IPS DF 4.7 (cell line): ENCODE data around the gene ICE2.

Source experiments
- DNase-seq: peaks from one replicate; pipeline ENCODE4 v3.0.0-alpha.2; 2013; ENCODE audit warnings: low spot score; ENCODE audit errors: extremely low read depth

ICE2 gene

DNA sequence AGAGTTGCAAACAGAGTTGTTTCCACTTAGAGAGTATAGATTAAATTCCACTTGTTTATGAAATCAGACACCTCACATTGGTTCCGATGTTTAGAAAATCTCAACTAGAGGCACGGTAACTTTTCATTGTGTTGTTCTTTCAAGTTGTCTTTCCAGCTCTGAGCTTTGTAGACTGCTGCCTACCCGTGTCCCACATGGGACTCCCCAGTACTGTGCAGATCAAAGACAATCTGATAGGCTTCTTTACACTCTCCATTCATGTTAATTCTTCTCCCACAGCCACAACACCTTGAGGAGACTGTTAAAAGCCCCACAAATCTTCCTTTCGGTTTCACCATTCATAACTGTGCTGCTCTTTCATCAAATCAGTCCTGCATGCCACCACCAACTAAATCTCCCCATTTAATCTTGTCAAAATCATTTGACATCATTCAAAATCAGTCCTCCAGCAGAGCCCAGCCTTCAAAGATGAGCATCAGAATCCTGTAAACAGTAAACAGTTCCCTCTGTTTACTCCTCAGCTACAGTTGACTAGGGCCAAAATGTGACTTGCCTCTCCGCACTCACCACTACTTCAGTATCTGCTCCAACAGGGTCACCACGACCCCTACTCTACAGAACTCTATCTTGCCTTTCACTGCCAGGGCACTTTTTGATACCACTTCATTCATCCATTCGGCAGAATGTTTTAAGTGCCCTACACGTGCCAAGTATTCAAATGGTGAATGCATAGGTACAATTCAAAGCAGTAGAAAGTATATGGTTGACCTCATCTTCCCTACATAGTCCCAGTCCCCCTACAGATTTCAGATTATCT is 89.5 kb downstream of the ICE2 start:
- no peak for DNase-seq

- DNase-seq, result no peak
Measured at GRCh38 chr15:60387321-60387720, 91.6 kb downstream of the ICE2 start.

DNA sequence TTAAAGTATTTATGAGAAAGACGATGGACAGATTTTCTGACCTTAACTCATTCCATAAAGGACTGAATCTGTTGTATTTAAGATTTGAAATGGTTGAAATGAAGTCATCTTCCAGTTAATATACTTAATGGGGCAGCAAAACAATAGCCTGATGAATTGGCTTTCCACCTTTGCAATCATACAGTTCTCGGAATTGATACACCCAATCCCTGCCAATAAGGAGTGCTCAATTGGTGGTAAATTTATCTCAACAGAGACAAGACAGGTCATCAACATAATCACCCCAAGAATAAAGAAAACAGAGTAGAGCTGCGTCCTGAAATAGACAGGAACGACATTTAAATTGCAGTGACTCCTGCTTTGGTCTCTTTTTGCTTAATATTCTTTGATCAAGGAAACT is 92.3 kb downstream of the ICE2 start:
- DNase-seq, result no peak

- DNase-seq, result no peak
Measured at GRCh38 chr15:60385620-60386552, 93.1 kb downstream of the ICE2 start.

DNA sequence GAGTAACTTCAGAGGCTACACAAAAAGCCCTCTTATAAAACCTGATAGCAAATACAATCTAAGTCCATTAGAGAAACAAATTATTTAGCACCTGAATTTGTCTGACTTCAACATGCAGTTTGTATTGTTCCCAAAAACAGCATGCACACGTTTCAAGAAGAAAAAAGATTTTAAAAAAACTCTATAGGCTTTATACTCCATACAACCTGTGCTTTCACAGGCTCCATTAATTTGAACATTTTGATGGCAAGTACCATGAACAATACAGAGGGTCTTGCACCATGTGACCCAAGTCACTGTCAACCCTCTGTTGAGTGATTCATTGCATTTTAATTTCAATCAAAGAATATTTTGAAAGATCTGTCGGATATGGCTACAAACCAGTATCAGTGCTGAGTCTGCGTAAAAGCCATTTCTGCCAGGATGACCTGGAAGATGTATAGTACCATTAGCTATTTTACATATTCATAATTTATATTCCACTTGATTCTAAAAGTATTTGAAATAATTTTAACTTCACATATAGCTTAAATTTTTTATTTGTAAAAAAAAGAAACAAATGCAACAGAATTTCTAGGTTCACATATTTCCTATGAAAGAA is 94.3 kb downstream of the ICE2 start:
- DNase-seq, result no peak

GRCh38 chr15:60384053-60384452 is 94.9 kb downstream of the ICE2 start:
- DNase-seq, result no peak

- no peak for DNase-seq
Measured at GRCh38 chr15:60382773-60383674, 95.9 kb downstream of the ICE2 start.

DNA sequence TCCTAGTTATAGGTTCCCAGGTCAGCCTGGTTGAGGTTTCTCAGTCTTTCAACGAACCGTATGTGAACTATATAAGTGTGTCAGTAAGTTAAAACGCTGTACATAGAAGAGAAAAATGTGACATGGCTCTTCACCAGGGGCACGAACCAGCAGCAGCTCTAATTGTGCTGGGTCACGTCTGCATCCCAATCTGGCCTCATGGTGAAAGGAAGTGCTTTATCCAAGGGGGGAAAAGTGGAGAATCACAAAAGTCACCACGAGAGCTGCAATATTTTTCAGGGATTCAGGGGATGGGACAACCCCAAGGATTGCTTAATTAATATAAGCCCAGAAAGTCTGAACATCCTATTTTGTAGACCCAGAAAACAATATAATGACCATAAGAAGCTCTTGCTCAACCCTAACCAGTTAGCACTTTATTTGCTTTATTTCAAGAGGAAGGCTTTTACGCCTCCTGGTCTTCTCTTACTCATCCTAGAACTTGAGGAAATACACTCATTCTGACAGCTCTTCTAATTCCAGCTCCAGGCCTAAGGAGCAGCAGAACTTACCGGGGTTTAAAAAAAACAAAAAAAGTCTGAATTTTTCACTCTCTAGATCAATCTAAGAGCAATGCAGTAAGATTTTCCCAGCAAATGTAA is 97.7 kb downstream of the ICE2 start:
- no peak for DNase-seq

DNA sequence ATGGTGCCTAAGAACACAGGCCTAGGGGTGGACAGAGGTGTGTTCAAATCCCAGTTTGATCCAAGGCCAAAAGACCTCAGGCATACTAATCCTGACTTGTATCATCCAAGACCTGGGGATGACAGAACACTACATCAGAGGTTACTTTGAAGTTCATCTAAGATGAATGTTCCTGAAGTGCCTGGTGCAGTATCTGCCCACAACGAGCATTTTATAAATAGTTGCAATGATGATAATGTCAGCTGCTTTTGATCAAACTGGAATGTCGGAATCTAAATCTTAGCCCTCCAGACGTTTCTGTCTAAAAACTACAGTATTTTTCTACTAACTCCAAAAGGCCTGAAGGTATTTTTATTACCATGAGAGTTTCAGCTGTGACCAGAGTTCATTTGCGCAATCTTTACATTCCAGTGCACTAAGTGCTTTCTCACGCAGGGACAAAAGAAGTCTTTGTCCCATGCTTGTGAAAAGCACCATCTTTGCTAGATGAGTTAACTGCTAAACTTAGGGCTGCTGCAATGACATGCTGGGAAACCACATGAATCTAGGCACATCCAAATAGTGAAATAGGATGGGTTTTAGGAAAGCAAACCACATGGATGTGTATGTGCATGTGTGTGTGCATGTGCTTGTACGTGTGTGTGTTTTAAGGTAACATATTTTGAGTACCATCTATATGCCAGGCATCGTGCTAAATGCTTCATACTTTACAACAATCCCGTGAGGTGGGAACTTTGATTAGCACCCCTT is 99.2 kb downstream of the ICE2 start:
- no peak for DNase-seq

DNA sequence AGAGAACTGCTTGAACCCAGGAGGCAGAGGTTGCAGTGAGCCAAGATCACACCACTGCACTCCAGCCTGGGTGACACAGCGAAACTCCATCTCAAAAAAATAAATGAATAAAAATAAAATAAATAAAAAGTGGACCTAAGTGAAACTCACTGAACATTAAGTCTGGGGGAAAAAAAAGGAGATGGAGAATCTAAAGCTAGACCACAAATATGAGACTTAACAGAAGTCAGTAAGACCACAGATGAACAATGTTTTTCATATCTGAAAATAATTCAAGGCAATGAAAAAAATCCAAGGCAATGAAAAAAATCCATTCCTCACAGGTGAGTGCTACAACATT is 99.8 kb downstream of the ICE2 start:
- DNase-seq, result no peak

DNA sequence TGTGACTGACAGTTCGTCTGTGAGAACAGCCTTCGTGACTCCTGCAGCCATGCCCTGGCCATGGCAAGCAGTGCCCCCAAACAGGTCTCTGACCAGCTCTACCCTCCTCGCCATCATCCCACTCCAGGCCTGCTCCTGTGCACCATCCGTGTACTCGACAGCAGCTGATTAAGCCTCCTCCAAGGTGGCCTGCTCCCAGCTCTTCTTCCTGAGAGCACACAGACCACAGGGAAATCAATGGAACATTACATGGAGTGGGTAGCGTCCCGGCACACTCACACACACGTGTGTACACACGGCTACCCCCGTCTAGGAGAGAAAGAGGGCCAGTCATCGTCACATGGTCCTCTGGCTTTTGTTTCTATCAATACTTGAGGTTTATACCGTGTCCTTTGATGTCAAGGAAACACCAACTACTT is 102.3 kb downstream of the ICE2 start:
- no peak for DNase-seq

GRCh38 chr15:60375306-60375705 is 103.6 kb downstream of the ICE2 start:
- no peak for DNase-seq

DNA sequence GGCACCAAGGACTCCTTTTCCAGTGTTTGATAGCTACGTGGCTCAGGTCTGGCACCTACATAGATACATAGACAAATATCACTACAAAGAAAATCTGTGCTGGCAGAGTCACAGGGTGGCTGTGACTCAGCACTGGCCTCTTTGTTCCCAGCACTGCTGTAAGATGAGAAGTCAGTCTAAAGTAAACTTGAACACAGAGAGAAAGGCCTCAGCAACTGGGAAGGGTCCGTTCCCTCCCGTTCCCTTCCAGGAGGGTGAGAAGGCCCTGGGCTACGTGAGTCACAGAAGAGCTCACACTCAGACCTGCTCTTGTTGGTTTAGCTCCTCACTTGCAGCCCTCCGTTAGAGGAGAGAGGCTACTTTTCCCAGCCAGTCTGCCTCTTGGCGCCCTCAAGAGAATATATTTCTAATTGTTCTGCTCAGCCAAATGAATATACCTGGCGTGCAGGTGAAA is 104.3 kb downstream of the ICE2 start:
- DNase-seq, result no peak

DNA sequence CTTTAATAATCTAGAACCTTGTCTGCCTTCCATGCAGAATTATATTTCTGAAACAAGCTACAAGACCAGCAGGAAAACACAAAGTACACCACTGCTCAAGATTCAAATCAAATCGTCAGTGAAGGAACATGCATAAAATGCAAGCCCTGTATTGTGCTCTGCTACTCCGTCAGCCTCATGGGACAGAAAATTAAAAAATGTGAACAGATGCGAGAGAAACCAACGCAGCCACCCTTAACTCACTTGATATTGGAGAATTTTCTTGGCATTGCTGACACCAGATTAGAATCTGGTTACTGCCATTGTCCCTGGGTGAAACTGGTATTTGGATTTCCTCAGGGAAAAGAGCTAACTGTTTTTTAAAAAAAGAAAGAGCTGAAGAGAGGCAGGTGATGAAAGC is 104.7 kb downstream of the ICE2 start:
- DNase-seq, result no peak

DNA sequence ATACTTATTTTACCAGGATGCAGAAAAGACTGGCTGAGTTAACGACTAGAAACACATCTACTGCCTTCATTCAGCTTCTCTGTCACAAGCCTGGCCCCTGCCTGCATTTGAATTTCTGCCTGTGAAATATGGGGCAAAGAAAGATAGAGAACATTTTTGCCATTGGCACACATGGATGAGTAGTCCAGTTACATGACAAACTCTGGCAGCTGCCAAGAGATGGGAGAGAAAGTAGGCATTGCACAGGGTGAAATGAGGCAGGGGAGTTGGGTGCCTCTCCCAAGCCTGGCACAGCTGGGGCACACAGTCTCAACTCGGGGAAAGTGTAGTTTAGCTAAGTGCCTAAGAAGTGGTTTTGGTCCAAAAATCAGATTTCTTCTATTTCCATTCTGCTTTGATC is 105.2 kb downstream of the ICE2 start:
- no peak for DNase-seq

DNA sequence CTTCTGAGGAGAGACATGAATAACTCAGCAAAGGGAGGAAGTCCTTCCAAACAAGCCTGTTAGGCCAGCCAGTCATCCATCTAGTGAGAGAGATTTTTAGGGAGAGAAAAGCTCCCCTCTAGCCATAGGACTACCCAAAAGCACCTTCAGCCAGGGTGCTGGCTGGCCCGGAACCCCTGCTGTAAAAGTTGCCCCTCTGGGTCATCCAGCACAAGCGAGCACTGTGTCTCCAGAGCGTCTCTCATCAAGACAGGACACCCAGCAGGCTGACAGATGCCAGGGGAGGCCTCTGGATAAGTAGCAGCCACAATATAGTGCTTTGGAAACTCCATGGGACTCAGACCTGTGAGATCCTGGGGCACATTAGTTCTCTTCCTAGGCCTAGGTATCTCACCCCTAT is 105.6 kb downstream of the ICE2 start:
- DNase-seq, result no peak

DNA sequence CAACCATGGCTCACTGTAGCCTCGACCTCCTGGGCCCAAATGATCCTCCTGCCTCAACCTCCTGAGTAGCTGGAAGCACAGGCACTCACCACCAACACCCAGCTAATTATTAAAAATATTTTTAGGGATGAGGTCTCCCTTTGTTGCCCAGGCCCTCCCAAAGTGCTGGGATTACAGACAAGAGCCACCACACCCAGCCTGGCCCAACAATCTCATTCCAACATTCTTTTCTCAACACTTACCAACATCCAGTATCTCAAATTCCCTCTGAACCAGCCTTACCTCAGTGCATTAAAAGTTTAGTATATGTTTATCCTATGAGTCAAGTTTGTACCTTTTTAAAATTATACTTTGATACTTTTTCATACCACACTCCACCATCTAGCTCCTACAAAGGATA is 106.2 kb downstream of the ICE2 start:
- no peak for DNase-seq

DNA sequence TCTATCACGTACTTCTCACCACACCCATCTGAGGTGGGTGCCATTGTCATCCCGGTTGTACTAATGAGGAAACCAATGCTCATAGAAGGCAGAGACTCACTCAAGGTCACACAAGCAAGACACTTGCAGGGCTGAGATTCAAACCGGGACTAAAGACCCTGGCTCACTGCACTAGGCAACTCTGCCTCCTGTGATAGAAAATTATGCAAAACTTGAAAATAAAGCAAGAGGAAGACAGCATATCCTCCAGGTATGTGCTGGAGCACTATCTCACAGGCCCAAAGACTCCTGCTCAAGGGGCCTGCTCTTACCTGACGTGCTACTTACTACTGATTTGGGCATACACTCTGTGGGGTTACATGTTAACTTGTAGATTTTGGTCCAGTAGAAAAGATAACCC is 106.7 kb downstream of the ICE2 start:
- DNase-seq, result no peak

DNA sequence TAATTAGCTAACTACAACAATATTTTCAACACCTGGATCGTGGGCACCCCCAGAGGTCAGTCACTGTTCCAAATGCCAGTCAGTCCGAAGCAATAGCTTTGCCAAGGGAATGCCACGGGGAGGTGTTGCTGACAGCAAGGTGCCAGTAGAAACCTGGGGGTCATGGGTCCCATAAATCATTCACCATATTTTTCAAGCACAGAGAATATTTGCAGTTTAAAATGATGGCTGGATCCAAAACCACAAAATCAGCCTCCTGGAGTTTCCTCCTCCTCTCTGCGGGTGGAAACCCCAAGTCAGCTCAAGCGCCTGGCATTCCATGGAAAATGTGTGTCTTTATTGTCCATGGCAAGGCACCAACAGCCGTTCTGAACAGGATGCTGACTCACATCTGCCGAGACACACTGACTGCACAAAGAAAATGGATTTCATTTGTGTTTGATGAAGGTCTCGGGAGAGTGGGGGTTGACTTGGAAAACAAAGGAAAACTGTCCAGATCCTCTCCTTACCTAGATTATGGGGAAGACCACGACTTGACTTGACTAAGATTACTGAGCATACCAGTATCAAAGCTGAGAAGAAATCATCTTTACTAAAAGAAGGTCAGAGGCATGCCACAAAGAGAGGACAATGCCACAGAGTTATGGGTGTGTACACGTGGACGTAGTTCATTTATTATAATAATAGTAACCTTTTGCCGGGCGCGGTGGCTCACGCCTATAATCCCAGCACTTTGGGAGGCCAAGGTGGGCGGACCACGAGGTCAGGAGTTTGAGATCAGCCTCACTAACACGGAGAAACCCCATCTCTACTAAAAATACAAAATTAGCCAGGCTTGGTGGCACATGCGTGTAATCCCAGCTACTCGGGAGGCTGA is 107.5 kb downstream of the ICE2 start:
- no peak for DNase-seq
